Hepatocyte (in vitro differentiated cells): ENCODE results near the gene TRIM61.

Experiments used
- EZH2 ChIP-seq: fragments of 200-600 bp; sonication (generic); IDR thresholded peaks from 2 replicates; pipeline ENCODE4 v1.6.1; 2016; ENCODE audit warnings: antibody characterized with exemption, mild to moderate bottlenecking, borderline replicate concordance
- EZH2phosphoT487 ChIP-seq: fragments of 200-600 bp; sonication (generic); IDR thresholded peaks from one replicate; pipeline ENCODE4 v1.6.1; 2018; ENCODE audit warnings: antibody characterized with exemption, mild to moderate bottlenecking, low read depth, moderate library complexity; ENCODE audit not compliant: unreplicated experiment, severe bottlenecking
- TF ChIP-seq, protein P1 (sequence below): fragments of 200-600 bp; sonication (generic); IDR thresholded peaks from 2 replicates; pipeline ENCODE4 v1.5.1; 2016; ENCODE audit warnings: antibody characterized with exemption, mild to moderate bottlenecking; ENCODE audit not compliant: poor library complexity

DNA sequence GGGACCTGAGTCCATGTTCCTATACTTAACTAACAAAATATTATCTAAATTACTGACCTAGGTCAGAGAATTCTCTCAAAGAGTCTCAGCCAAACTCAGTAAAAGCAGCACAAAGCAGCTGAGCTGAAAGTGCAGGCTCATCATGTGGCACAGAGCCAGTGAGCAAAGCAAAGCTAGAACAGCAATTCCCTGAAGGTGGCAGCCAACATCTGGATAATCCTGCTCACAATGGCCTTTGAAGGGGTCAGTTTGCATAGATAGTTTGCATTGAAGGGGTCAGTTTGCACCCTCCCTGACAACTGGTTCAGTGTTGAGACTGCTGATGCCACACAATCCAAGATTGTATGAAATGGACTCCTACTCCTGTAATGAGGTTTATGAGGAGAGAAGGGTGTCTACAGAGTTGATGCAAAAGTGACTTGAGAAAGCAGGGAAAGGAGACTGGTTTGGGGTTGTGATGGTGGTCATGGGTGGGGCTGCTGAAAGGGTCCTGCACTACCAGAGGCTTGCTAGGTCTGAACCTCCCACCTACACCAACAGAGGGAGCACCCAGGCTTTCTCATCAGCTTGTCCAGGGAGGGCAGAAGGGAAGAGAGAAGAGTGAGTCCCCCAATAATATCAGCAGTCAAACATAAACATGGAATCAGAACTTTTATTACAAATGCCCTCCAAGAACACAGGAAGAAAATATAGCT lies 39.7 kb downstream of the TRIM61 start:
- TF ChIP-seq, protein P1, sequence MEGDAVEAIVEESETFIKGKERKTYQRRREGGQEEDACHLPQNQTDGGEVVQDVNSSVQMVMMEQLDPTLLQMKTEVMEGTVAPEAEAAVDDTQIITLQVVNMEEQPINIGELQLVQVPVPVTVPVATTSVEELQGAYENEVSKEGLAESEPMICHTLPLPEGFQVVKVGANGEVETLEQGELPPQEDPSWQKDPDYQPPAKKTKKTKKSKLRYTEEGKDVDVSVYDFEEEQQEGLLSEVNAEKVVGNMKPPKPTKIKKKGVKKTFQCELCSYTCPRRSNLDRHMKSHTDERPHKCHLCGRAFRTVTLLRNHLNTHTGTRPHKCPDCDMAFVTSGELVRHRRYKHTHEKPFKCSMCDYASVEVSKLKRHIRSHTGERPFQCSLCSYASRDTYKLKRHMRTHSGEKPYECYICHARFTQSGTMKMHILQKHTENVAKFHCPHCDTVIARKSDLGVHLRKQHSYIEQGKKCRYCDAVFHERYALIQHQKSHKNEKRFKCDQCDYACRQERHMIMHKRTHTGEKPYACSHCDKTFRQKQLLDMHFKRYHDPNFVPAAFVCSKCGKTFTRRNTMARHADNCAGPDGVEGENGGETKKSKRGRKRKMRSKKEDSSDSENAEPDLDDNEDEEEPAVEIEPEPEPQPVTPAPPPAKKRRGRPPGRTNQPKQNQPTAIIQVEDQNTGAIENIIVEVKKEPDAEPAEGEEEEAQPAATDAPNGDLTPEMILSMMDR = peak; percentile 24
- TF ChIP-seq EZH2 = no peak
- TF ChIP-seq EZH2phosphoT487 = no peak
